GM18517 (cell line): ENCODE measurements around the gene LRRC46.

Experiments used
- ATAC-seq: cut with Tn5 transposase; IDR thresholded peaks from one replicate; pipeline ENCODE4 v1.9.1; 2021; ENCODE audit warnings: mild to moderate bottlenecking, moderate library complexity; ENCODE audit not compliant: unreplicated experiment

The LRRC46 gene

DNA sequence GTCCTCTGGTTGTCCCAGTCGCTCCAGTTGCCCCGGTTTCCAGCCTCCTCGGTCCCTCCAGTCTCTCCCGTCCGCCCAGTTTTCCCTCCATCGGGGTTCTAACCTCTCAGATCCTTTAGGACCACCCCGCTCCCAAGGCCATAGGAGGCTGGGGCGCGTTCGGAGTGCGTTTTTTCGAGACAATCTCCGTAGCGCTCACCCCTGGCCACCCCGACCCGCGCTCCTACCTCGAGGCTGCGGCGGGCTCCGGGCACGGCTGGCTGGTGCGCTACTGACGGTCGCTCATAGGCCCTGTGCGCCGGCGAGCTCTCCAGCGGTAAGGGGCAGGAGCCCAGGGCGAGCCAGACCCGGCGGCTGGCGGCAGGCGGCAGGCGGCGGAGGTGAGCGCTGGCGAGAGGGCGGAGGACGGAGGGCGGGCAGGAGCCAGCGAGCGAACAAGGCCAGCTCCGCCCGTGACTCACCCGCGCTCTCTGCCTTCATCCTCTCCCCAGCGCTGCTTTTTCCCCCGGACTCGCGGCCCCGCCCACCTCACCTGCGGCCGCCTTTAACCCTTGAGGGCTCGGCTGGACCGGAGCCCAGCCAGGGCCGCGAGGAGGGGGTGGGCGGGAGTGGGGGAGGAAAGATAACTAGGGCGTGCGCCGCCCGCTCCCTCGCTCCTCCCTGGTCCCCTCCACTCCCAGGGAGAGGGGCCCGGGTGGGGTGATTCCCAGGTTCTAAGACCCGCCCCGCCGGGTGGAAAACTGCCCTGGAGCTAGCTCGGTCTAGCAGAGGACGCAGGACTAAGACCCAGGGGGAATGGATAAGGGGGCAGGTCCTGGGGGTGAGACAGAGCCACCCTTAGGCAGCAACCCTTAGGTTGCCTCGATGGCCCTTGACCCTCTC is 19.5 kb downstream of the LRRC46 start, which contains the start of gene SP6:
Gene SP6, minus strand, starts transcription at position 472 of the 882 bp plus-strand sequence. CDS start 2,734 bp downstream, outside the sequence.
- ATAC-seq, result no peak

DNA sequence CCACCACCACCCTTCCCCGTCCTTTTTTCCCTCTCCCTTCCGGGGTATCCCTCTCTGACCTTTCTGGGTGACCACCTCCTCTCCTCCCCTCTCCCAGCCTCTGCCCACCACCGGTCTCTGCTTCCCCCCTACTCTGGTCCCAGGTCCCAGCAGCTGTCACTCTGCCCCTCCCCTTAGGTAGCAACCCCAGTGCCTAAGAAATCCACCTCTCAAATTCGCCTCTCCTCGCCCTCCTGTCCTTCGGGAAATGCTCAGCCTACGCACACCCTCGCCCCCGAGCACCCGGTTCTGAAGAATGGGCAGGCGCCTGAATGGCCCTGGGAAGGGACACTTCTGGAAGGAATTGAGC is 20.3 kb downstream of the LRRC46 start:
- no peak for ATAC-seq

DNA sequence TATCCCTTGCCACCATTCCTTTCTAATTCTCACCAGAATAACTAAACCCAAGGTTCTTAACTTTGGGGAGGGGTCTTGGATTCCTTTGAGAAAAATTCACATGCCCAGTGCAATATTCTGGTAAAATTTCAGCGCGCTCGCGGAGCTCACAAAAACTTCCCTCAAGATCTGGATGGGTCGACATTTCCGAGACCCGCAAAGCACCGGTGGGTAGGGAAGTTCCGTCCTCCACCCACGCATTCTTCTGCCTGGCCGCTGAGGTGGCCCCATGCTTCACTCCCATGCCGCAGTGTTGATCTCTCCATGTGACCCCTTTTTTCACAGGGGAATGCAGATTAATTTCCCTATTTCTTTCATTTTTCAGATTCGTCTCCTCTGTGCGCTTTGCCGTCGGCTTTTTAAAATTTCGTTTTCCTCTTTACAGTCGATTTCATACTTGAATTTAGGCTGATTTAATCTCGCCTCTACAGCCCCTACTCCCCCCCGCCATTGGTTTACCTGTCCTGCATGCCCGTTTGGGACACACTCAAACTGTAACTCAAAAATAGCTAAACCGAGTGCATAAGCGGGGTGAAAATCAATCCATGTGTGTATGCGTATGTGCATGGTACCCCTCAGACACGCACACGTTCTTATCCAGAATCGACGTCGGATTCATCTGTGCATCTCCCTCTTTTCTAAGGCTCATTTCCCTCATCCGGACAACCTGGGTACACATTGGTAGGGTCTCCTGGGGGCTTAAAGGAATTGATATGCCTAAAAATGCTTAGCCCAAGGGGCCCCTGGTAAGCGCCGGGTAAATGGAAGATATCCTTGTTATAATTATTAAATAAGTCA is 20.9 kb downstream of the LRRC46 start:
- ATAC-seq, result no peak

GRCh38 chr17:47853616-47854015 is 22.1 kb downstream of the LRRC46 start:
- ATAC-seq, result no peak

DNA sequence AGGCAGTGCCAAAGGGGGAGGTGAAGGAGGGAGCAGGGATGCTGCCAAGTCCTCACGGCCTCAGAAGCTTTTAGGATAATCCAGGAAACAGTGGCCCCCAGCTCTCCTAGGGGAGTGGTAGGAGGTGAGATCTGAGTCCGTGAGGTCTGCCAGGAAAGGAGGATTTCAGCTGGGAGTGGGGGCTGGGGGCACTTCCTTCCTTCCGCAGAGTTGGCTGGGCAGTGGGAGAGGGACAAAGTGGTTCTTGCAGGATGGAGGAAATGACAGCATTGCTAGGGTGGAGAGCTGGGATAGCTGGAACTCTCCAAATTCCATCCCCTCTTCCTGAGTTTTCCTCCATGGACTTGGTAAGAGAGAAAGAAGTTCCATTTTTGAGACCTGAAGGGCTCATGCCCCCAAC is 24.3 kb downstream of the LRRC46 start:
- ATAC-seq, result no peak

GRCh38 chr17:47856830-47857229 is 25.4 kb downstream of the LRRC46 start:
- no peak for ATAC-seq

GRCh38 chr17:47857551-47858455 is 26.3 kb downstream of the LRRC46 start:
- ATAC-seq, result no peak

- ATAC-seq, result no peak
Measured at GRCh38 chr17:47860386-47860785, 28.9 kb downstream of the LRRC46 start.

- ATAC-seq, result no peak
Measured at GRCh38 chr17:47862621-47863440, 31.4 kb downstream of the LRRC46 start.

DNA sequence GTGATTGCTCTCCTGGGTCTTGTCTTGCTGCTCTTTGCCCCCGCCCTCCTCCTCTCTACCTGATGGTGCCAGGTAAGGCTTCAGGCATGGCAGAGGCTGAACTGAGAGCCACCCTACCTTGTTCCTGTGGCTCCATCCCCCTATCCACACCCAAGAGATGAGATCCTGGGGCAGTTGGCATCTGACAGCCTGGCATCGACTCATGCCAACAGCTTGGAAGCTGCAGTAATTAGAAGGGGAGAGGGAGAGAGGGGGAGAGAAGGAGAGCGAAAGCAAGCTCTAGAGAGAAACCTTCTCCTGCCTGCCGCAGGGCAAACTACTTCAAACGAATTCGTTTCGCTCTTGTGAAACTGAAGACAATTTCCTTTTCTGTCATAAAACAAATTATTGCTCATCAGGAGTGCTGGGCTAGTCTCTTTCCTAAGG is 33.3 kb downstream of the LRRC46 start:
- no peak for ATAC-seq

DNA sequence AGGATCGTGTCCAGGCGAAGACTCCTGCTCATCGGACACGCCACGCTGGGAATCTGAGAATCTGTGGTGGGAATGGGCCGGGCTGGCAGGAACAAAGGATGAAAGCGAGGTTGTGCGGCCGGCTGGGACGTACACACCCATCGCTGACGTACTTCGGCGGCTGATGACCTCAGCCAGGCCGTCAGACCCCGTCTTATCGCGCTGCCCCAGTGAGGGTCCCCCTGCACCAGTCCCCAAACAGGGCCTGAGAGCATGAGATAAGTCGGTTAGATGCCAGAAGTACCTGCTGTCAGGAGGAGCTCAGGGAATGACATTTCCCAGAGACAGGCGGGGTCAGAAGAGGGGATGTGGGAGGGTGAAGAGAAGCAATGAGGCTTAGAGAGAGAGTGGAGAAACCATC is 35.5 kb downstream of the LRRC46 start:
- no peak for ATAC-seq

- no peak for ATAC-seq
Measured at GRCh38 chr17:47867813-47868533, 36.5 kb downstream of the LRRC46 start.

GRCh38 chr17:47869114-47869513 is 37.6 kb downstream of the LRRC46 start:
- ATAC-seq, result no peak

- no peak for ATAC-seq
Measured at GRCh38 chr17:47870056-47870455, 38.6 kb downstream of the LRRC46 start.

- no peak for ATAC-seq
Measured at GRCh38 chr17:47871048-47871447, 39.6 kb downstream of the LRRC46 start.

- no peak for ATAC-seq
Measured at GRCh38 chr17:47872019-47872650, 40.7 kb downstream of the LRRC46 start.

DNA sequence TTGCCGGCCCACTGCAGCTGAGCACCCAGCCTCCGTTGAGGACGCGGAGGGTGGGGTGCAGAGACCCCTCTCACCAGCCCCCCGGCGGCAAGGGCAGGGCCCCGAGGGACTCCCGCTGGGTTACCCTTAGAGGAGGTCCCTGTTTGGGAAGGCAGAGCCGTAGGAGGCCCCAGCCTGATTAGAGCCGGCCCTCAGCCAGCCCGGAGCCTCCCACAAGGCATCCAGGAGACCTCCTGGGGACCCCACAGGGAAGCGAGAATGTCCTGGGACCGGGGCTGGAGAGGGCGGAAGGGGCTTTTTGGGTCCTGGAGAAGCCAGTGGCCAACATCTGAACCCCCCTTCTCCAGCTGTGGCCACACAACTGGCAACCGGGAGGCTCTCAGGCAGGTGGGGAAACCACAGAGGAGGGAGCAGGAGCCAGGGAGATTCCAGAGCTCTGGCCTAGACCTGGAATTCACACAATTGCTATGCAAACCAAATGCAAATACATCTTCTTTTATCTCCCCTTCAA is 41.2 kb downstream of the LRRC46 start:
- no peak for ATAC-seq

DNA sequence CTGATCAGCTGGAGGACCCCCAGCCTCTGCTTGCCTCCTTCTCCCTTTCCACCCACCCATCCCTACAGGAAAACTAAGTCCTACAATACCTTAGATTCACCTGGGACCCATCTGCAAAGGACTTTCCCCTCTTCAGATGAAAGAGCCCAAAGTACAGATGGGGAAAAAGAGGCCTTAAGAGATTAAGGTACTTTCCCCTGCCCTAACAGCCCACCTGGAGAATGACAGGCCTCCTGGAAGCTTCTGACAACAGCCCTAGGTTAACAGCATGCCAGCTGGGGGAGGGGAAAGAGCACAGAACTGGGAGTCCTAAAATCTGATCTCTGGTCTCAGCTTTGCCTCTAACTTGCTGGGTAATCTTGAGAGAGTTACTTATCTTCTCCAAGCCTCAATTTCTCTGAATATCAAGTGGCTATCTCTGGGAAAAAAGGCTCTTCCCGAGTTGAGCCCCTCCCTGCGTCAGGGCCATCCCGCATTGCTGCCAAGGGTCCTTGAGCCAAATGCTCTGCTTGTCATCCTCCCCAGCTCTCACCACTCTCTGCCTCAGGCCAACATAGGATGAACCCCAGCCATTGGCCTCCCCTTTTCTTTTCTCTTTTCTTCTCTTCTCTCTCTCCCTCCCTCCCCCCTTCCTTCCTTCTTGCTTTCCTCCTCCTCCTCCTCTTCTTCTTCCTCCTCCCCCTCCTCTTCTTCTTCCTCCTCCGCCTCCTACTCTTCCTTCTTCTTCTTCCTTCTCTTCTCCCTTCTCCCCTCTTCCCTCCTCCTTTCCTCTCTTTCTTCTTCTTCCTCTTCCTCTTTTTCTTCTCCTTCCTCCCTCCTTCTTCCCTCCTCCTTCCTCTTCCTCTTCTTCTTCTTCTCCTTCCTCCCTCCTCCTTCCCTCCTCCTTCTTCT is 42.0 kb downstream of the LRRC46 start:
- ATAC-seq, result no peak
